GM12878 (cell line): Measurements from ENCODE around the gene KRTAP6-3. TPM values are rescaled to one million over a fixed set of nuclear protein-coding genes. Genes with fewer than 3 reads are reported as not detected.

Source experiments
- ATAC-seq: fragments of 200-7000 bp; cut with Tn5 transposase; 3 replicates; pipeline ENCODE4 v1.9.1; 2020; ENCODE audit warnings: mild to moderate bottlenecking, moderate library complexity
- BruUV-seq: library from RNA; stranded (reverse); fragments of 400-500 nt; replicated peaks from 2 replicates; lab custom pipeline; 2021; lab: Mats Ljungman, UMichigan
- CTCF ChIA-PET: fragments of 300-600 bp; sonication (Branson Sonifier 250); formaldehyde crosslinking; extraction: SDS; loops from one replicate; lab custom pipeline; 2021; ENCODE audit warnings: inconsistent platforms; lab: Yijun Ruan, JAX
- POLR2A ChIA-PET: fragments of 350-600 bp; formaldehyde crosslinking; extraction: SDS; loops from one replicate; lab custom pipeline; 2021; ENCODE audit warnings: inconsistent platforms; lab: Charles Lee
- RAD21 ChIA-PET: fragments of 300-600 bp; sonication (Branson Sonifier 250); formaldehyde crosslinking; loops from one replicate; lab custom pipeline; 2023; ENCODE audit warnings: antibody characterized with exemption; ENCODE audit not compliant: unreplicated experiment; lab: Charles Lee
- SMC1A ChIA-PET: fragments of 300-600 bp; sonication (Branson Sonifier 250); formaldehyde crosslinking; loops from one replicate; lab custom pipeline; 2023; ENCODE audit not compliant: unreplicated experiment, uncharacterized antibody; lab: Charles Lee
- DNase-seq: peaks from one replicate; pipeline ENCODE4 v3.0.0-alpha.2; 2011; ENCODE audit warnings: low read depth, low spot score
- FAIRE-seq: peaks from 3 replicates; lab custom pipeline; 2011; peaks lifted over from hg19 to GRCh38; lab: Jason Lieb, UNC
- H2AFZ ChIP-seq: 2 replicates; pipeline ENCODE4 v1.6.0; 2011; ENCODE audit warnings: low read depth, low read length, control low read depth; ENCODE audit not compliant: control insufficient read depth
- H3K27ac ChIP-seq: 2 replicates; pipeline ENCODE4 v1.5.1; 2011; ENCODE audit warnings: control low read depth; ENCODE audit not compliant: control insufficient read depth, insufficient read depth
- H3K27me3 ChIP-seq, 2 experiments: replicated peaks in 1 of 2; 2 replicates each; pipeline versions ENCODE4 v1.6.0 to v1.6.1; 2011; ENCODE audit warnings: low read length in 1 of 2; ENCODE audit not compliant: control insufficient read depth in 2 of 2, insufficient read depth in 2 of 2
- H3K36me3 ChIP-seq, 2 experiments: 2 replicates each; pipeline ENCODE4 v1.5.1; 2011; ENCODE audit warnings: low read length in 1 of 2; ENCODE audit not compliant: control insufficient read depth in 2 of 2, insufficient read depth in 2 of 2
- H3K4me1 ChIP-seq: 2 replicates; pipeline ENCODE4 v1.6.1; 2011; ENCODE audit warnings: mild to moderate bottlenecking, low read length, moderate library complexity, mixed read lengths; ENCODE audit not compliant: control insufficient read depth, insufficient read depth
- H3K4me2 ChIP-seq: 2 replicates; pipeline ENCODE4 v1.6.0; 2011; ENCODE audit warnings: control low read depth; ENCODE audit not compliant: control insufficient read depth, insufficient read depth
- H3K4me3 ChIP-seq: fragments of 200-600 bp; sonication (generic); 2 replicates; pipeline ENCODE4 v1.5.1; 2016
- H3K79me2 ChIP-seq: 2 replicates; pipeline ENCODE4 v1.6.0; 2011; ENCODE audit warnings: low read length; ENCODE audit not compliant: control insufficient read depth, insufficient read depth
- H3K9ac ChIP-seq: 2 replicates; pipeline ENCODE4 v1.8.0; 2011; ENCODE audit warnings: low read length, control low read depth, mixed read lengths; ENCODE audit not compliant: control insufficient read depth, insufficient read depth
- H3K9me3 ChIP-seq: replicated peaks from 3 replicates; pipeline ENCODE4 v1.5.1; 2011; ENCODE audit warnings: mild to moderate bottlenecking, low read length; ENCODE audit not compliant: control insufficient read depth, insufficient read depth
- H4K20me1 ChIP-seq: 2 replicates; pipeline ENCODE4 v1.6.0; 2011; ENCODE audit not compliant: control insufficient read depth, insufficient read depth
- BMI1 ChIP-seq: fragments of 450-650 bp; IDR thresholded peaks from 2 replicates; pipeline ENCODE4 v1.6.1; 2016; ENCODE audit warnings: mild to moderate bottlenecking, moderate library complexity, borderline replicate concordance
- BRCA1 ChIP-seq: IDR thresholded peaks from 2 replicates; pipeline ENCODE4 v1.6.1; 2011; ENCODE audit warnings: low read depth, low read length, improper control_type of control experiment
- EP300 ChIP-seq, 2 experiments: fragments of 150-350 bp in 1 of 2; IDR thresholded peaks; 2 replicates each; pipeline ENCODE4 v1.6.1; 2011 to 2012; ENCODE audit warnings: low read depth in 2 of 2, low read length in 2 of 2, borderline replicate concordance in 1 of 2, improper control_type of control experiment in 1 of 2, inconsistent platforms in 1 of 2; ENCODE audit not compliant: control insufficient read depth in 1 of 2
- GATAD2B ChIP-seq: fragments of 450-650 bp; conservative IDR thresholded peaks from 2 replicates; pipeline ENCODE4 v1.6.1; 2017; ENCODE audit warnings: low read depth, mild to moderate bottlenecking, moderate library complexity
- HDAC2 ChIP-seq: fragments of 200-600 bp; sonication (generic); IDR thresholded peaks from 2 replicates; pipeline ENCODE4 v1.6.1; 2017
- PAX8 ChIP-seq: fragments of 450-650 bp; IDR thresholded peaks from 2 replicates; pipeline ENCODE4 v1.6.1; 2017; ENCODE audit warnings: mild to moderate bottlenecking, moderate library complexity
- RB1 ChIP-seq: fragments of 450-650 bp; formaldehyde crosslinking; IDR thresholded peaks from 2 replicates; pipeline ENCODE4 v1.6.1; 2017; ENCODE audit warnings: mild to moderate bottlenecking, borderline replicate concordance
- RBBP5 ChIP-seq: fragments of 200-600 bp; sonication (generic); conservative IDR thresholded peaks from 2 replicates; pipeline ENCODE4 v1.6.1; 2016
- SMARCA5 ChIP-seq: fragments of 450-650 bp; IDR thresholded peaks from 2 replicates; pipeline ENCODE4 v1.6.1; 2017; ENCODE audit warnings: mild to moderate bottlenecking
- ZNF207 ChIP-seq: fragments of 450-650 bp; IDR thresholded peaks from 2 replicates; pipeline ENCODE4 v1.6.1; 2014; ENCODE audit warnings: antibody characterized with exemption, mild to moderate bottlenecking, borderline replicate concordance
- ZNF622 ChIP-seq: fragments of 450-650 bp; IDR thresholded peaks from 2 replicates; pipeline ENCODE4 v1.6.1; 2017; ENCODE audit warnings: mild to moderate bottlenecking, inconsistent platforms
- WGBS: methylation state at CpG from one replicate; pipeline ENCODE4 v1.1.6; 2016; ENCODE audit warnings: low lambda C conversion rate; ENCODE audit not compliant: insufficient replicate concordance, insufficient coverage; ENCODE audit errors: missing lambda C conversion rate; 5-methylcytosine and 5-hydroxymethylcytosine counted together
- in situ Hi-C: fragments of 300-500 bp; cut with MboI; formaldehyde crosslinking; loops from 9 replicates; pipeline ENCODE4 v1.14.3; 2018; ENCODE audit warnings: mixed read lengths
- intact Hi-C: fragments of 100-400 bp; cut with micrococcal nuclease; formaldehyde crosslinking; loops from one replicate; pipeline ENCODE4 v1.14.2; 2022; ENCODE audit not compliant: unreplicated experiment
- polyA plus RNA-seq, 11 experiments: library from polyadenylated mRNA; depleted of rRNA in 4 of 11; unstranded in 6 of 11; stranded (reverse) in 5 of 11; fragments of >200 nt; fragmentation: Nextera tagmentation in 4 of 11; fragmentation: Illumina TruSeq in 1 of 11; extraction: Ambion mirVana in 4 of 11; extraction: Trizol in 1 of 11; gene quantifications; 1 replicate in 1 of 11; 2 replicates in 10 of 11; pipeline versions ENCODE4 v1.2.1 to v1.2.3, GENCODE V29; 2011 to 2016; ENCODE audit warnings: inconsistent platforms in 2 of 11, missing spikeins in 2 of 11, low read depth in 1 of 11
- total RNA-seq, 4 experiments: library from RNA; depleted of rRNA in 3 of 4; stranded (reverse); fragments of >200 nt in 3 of 4; fragmentation: Illumina TruSeq in 1 of 4; extraction: Trizol in 1 of 4; gene quantifications; 2 replicates each; pipeline versions ENCODE4 v1.2.1 to v1.2.3, GENCODE V29; 2013 to 2021

Gene KRTAP6-3
- total and polyA plus RNA-seq, 10 of the 15 experiments (the other 5 are each of a cell fraction or from before 2014, with no cell fraction given) = not detected

- RAD21 ChIA-PET = no interaction called here
- DNase-seq = no peak
- no peaks in the 10 kb centered on the region for H4K20me1 ChIP-seq
- no TSS peak for BruUV-seq
- no peak overlapping the region for H3K9ac ChIP-seq
- WGBS = 38% methylated on average over 3 of the region's 3 CpGs
- CTCF ChIA-PET = no interaction called here
- no peak overlapping the region for H3K27ac ChIP-seq
- no peak overlapping the region for H3K4me2 ChIP-seq
- no peak overlapping the region for H3K4me3 ChIP-seq
- H3K79me2 ChIP-seq = no peaks in the 10 kb centered on the region
- H2AFZ ChIP-seq = no peak overlapping the region
- H3K9me3 ChIP-seq = no peaks in the 10 kb centered on the region; the same call in 2 of the 3 replicates
- SMC1A ChIA-PET = no interaction called here
- in situ Hi-C loops = no loop called here
- H3K4me1 ChIP-seq = no peaks in the 10 kb centered on the region
- intact Hi-C loops = no loop called here
- no peaks in the 10 kb centered on the region for H3K27me3 ChIP-seq
- no peaks in the 10 kb centered on the region for H3K36me3 ChIP-seq
- POLR2A ChIA-PET = no interaction called here
- TF ChIP-seq RB1 = no peak
- TF ChIP-seq PAX8 = no peak
- no peak for TF ChIP-seq HDAC2
- no peak for TF ChIP-seq GATAD2B
- no peak for TF ChIP-seq EP300 (IDR thresholded peaks at IDR 0.05; ENCODE audit: borderline replicate concordance in 1 of 2, control insufficient read depth in 1 of 2, low read depth in 2 of 2, low read length in 2 of 2)
- no peak for TF ChIP-seq BMI1
- no peak for TF ChIP-seq SMARCA5
- no peak for TF ChIP-seq ZNF207
- no peak for TF ChIP-seq RBBP5
- no peak for TF ChIP-seq BRCA1
- no peak for TF ChIP-seq ZNF622
- FAIRE-seq = no peak
- ATAC-seq = no peak
Measured at GRCh38 chr21:30638686-30639085, 46.4 kb downstream of the KRTAP6-3 start.
